Karpas-422 (cell line): ENCODE measurements around the gene CSRNP3. TPM values are rescaled to one million over a fixed set of nuclear protein-coding genes. Genes with fewer than 3 reads are reported as not detected.

Source experiments
- DNase-seq: peaks from one replicate; pipeline ENCODE4 v3.0.0-alpha.2; 2015
- H2AFZ ChIP-seq: fragments of 200-600 bp; sonication (generic); 2 replicates; pipeline ENCODE4 v1.6.1; 2014; ENCODE audit warnings: antibody characterized with exemption, low read length, mixed read lengths
- H3K27ac ChIP-seq: fragments of 200-600 bp; sonication (generic); 2 replicates; pipeline ENCODE4 v1.5.1; 2014; ENCODE audit warnings: mild to moderate bottlenecking, low read length, moderate library complexity
- H3K27me3 ChIP-seq: fragments of 200-600 bp; sonication (generic); 2 replicates; pipeline ENCODE4 v1.6.1; 2014; ENCODE audit warnings: low read length, mixed read lengths
- H3K36me3 ChIP-seq: fragments of 200-600 bp; sonication (generic); 2 replicates; pipeline ENCODE4 v1.6.1; 2014; ENCODE audit warnings: low read length, mixed read lengths; ENCODE audit not compliant: insufficient read depth
- H3K4me1 ChIP-seq: fragments of 200-600 bp; sonication (generic); 2 replicates; pipeline ENCODE4 v1.6.1; 2014; ENCODE audit warnings: mild to moderate bottlenecking, low read length, mixed read lengths
- H3K4me2 ChIP-seq: fragments of 200-600 bp; sonication (generic); 2 replicates; pipeline ENCODE4 v1.6.1; 2014; ENCODE audit warnings: low read length, low read depth, mild to moderate bottlenecking; ENCODE audit not compliant: poor library complexity, severe bottlenecking
- H3K4me3 ChIP-seq: fragments of 200-600 bp; sonication (generic); 2 replicates; pipeline ENCODE4 v1.5.1; 2014; ENCODE audit warnings: mild to moderate bottlenecking, antibody characterized with exemption, low read length, mixed read lengths
- H3K79me2 ChIP-seq: fragments of 200-600 bp; sonication (generic); 2 replicates; pipeline ENCODE4 v1.6.1; 2014; ENCODE audit warnings: mild to moderate bottlenecking, low read length, mixed read lengths
- H3K9ac ChIP-seq: fragments of 200-600 bp; sonication (generic); 2 replicates; pipeline ENCODE4 v1.6.0; 2014; ENCODE audit warnings: low read length
- H3K9me2 ChIP-seq: fragments of 200-600 bp; sonication (generic), shearing (Covaris generic); replicated peaks from 2 replicates; pipeline ENCODE4 v1.6.0; 2014; ENCODE audit warnings: mild to moderate bottlenecking, low read length, moderate library complexity; ENCODE audit not compliant: insufficient read depth
- H3K9me3 ChIP-seq: fragments of 300-700, 200-600 bp; sonication (generic); 2 replicates; pipeline ENCODE4 v1.6.1; 2014; ENCODE audit warnings: low read length, mixed read lengths
- H4K20me1 ChIP-seq: fragments of 200-600 bp; sonication (generic); 2 replicates; pipeline ENCODE4 v1.6.1; 2014; ENCODE audit warnings: mild to moderate bottlenecking, antibody characterized with exemption, low read length, low read depth; ENCODE audit not compliant: insufficient read depth
- total RNA-seq: library from RNA; depleted of rRNA; stranded (reverse); fragments of >200 nt; shearing (Covaris generic); gene quantifications from 2 replicates; pipeline ENCODE4 v1.2.3, GENCODE V29; 2014; ENCODE audit warnings: low replicate concordance

CSRNP3 gene
- total RNA-seq, 1 experiment from 2014 or later, result 16.8 TPM

DNA sequence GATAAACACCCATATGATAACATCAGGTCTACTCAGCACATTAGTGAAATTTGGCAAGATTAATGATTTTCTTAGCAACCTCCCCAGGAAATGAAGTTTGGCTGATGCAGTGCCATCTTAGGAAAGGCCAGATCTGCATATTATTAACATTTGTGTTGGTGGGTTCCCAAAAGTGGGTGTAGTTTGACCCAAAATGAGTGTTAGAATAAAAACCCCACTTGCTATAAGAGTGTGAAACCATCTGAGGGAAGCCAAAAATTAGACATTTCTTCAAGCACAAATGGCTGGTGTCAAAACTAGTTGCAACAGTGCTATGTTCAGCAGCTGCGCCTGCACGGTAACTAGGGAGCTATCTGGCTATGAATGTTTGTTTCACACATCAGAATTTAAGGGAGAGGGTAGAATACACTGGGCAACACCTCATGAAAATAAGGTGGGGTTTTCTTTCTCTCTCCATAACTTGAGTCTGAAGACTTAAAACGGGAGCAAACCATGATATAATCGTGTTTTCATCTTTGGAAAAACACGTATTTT, 15.9 kb upstream of the CSRNP3 start:
- no peak overlapping the region for H3K4me3 ChIP-seq
- H3K9me2 ChIP-seq, result no peaks in the 10 kb centered on the region
- no peaks in the 10 kb centered on the region for H3K4me1 ChIP-seq
- no peak overlapping the region for H3K9ac ChIP-seq
- no peaks in the 10 kb centered on the region for H3K9me3 ChIP-seq
- no peaks in the 10 kb centered on the region for H4K20me1 ChIP-seq
- H3K4me2 ChIP-seq, result no peak overlapping the region
- DNase-seq, result no peak
- H3K36me3 ChIP-seq, result no peaks in the 10 kb centered on the region
- H3K79me2 ChIP-seq, result no peaks in the 10 kb centered on the region
- H3K27me3 ChIP-seq, result no peaks in the 10 kb centered on the region
- no peak overlapping the region for H3K27ac ChIP-seq
- no peak overlapping the region for H2AFZ ChIP-seq

DNA sequence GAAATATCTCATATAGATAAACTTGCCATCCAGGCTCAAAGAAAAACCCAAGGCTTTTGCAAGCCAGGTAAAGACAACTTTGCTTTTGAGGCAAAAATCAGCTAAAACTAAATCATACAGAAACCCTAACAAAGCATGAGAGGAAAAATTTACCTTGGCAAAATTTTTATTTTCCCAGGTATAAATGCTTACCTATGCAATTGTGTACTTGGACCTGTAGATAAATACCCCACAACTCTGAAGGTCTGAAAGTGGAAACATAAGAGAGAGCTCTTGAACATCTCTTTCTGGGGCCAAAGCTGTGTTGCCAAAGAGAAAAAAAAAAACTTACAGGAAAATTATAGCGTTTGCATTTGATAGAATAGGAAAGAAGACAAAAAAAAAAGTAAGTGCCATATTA, 14.6 kb upstream of the CSRNP3 start:
- Histone ChIP-seq H3K4me1 (no peaks in the 10 kb centered on the region), H3K4me2 (no peak overlapping the region), H3K9me3 (no peaks in the 10 kb centered on the region), H4K20me1 (no peaks in the 10 kb centered on the region), H3K9ac (no peak overlapping the region), H3K4me3 (no peak overlapping the region), H3K36me3 (no peaks in the 10 kb centered on the region), H3K79me2 (no peaks in the 10 kb centered on the region), H2AFZ (no peak overlapping the region), H3K9me2 (no peaks in the 10 kb centered on the region), H3K27ac (no peak overlapping the region), H3K27me3 (no peaks in the 10 kb centered on the region)
- DNase-seq, result no peak

DNA sequence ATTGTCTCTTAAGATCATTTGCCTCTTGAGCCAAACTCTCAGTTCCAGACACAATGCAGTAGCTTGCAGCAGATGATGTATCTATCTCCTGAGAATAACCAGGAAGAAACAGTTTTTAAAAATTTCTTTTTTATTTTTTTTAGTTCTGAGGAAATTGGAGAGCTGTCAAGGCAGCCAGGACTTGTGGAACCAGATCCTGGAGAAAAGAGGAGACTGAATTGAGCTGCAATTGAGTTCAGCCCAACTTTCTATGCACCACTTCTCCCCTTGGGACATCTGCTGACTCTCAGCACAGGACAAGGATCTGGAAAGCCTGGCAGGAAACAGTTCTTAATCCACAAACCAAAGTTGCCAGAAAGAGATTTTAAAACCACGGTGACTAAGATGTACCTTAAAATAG, 13.5 kb upstream of the CSRNP3 start:
- H3K79me2 ChIP-seq, result no peaks in the 10 kb centered on the region

DNA sequence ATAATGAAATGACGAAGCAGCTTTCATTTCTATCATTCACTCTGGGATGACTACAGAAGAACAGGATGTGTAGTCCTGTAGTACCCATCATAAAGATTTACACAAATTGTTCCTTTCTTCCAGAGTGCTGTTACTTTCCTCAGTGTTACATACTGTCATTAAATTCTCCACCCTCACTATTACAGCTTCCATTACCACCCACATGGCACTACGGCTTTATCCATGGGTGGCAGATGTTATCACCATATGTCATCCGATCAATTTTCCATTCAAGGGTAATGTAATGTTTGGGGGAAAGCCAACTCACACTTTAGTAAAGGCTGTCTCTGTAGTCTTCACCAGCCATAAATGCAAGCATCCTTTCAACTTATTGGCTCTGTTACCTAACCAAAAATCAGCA, 7.1 kb upstream of the CSRNP3 start:
- Histone ChIP-seq H3K4me1 (no peaks in the 10 kb centered on the region), H3K79me2 (no peaks in the 10 kb centered on the region), H3K4me3 (no peak overlapping the region), H3K27ac (no peak overlapping the region), H3K36me3 (no peaks in the 10 kb centered on the region), H3K9ac (no peak overlapping the region), H3K9me2 (no peaks in the 10 kb centered on the region), H3K9me3 (no peaks in the 10 kb centered on the region), H3K27me3 (no peaks in the 10 kb centered on the region), H4K20me1 (no peaks in the 10 kb centered on the region), H2AFZ (no peak overlapping the region), H3K4me2 (no peak overlapping the region)
- peak; percentile 14 for DNase-seq

More for the DNA sequence above, 13.5 kb upstream of the CSRNP3 start:
- Histone ChIP-seq H3K4me2 (no peak overlapping the region), H4K20me1 (no peaks in the 10 kb centered on the region), H3K9me3 (no peaks in the 10 kb centered on the region), H2AFZ (no peak overlapping the region), H3K9ac (no peak overlapping the region), H3K4me1 (no peaks in the 10 kb centered on the region), H3K27me3 (no peaks in the 10 kb centered on the region), H3K36me3 (no peaks in the 10 kb centered on the region), H3K9me2 (no peaks in the 10 kb centered on the region), H3K27ac (no peak overlapping the region), H3K4me3 (no peak overlapping the region)
- DNase-seq, result no peak

DNA sequence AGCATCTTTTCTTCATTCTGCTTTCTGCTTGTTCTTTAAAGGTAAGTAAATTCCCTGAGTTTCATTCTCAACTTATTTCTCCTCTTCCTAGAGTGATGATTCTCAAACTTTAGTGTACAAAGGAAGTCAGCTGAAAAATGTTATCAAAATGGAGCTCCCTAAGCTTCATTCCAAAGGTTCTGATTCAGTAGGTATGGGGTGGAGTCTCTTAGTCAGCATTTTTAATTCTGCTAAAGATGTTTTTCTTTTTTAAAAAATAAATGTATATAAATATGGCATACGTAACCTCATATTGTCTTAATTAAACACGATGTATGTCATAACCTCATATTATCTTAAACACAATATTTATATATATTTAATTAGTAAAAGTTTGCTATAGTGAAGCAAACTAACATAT, 3.1 kb upstream of the CSRNP3 start:
- Histone ChIP-seq H3K79me2 (no peaks in the 10 kb centered on the region), H3K27ac (no peak overlapping the region), H3K9me3 (no peaks in the 10 kb centered on the region)

DNA sequence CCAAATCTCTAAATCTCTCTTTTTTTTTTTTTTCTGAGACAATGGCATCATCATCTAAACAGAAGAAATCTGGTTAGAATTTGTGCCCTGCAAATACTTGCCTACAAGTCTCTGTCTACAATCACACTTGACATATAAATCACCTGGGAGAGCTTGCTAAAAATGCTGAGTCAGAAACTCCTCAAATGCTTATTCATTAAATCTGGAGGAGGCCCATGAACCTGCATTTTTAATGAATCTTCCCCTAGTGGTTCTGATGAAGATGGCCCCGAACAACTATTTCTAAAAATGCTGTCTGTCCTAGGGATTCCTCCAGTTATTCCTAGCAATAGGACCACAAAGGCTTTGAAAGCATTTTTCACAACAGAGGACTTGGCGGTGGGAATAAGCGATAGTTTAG, 1.6 kb upstream of the CSRNP3 start:
- Histone ChIP-seq H3K4me1 (no peaks in the 10 kb centered on the region), H3K9me3 (no peaks in the 10 kb centered on the region)
- peak; percentile 15 for DNase-seq

More for the DNA sequence above, 3.1 kb upstream of the CSRNP3 start:
- no peak overlapping the region for H3K9ac ChIP-seq
- no peak overlapping the region for H3K4me3 ChIP-seq
- H3K36me3 ChIP-seq, result no peaks in the 10 kb centered on the region
- peak; percentile 16 for DNase-seq
- H3K27me3 ChIP-seq, result no peaks in the 10 kb centered on the region
- H3K9me2 ChIP-seq, result no peaks in the 10 kb centered on the region
- H3K4me2 ChIP-seq, result no peak overlapping the region
- no peak overlapping the region for H2AFZ ChIP-seq
- no peaks in the 10 kb centered on the region for H4K20me1 ChIP-seq
- H3K4me1 ChIP-seq, result no peaks in the 10 kb centered on the region

DNA sequence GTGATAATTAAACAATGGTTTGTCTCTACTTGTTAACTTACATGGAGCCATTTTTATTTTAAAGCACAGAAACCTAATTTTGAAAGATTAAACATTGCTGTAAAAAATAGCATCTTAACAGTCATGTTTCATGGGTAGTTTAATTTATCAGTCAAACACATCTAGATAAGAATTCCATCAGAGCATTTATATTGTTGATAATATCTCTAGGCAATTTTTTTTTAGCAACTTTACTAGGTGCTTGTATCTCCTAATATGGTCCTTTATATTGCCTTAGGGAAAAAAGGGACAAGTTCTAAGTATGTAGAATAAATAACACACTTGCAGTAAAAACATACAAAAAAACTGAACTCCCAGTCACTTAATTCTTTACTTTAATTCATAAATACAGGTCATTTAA, 863 bp downstream of the CSRNP3 start:
- Histone ChIP-seq H3K4me2 (no peak overlapping the region), H3K4me3 (no peak overlapping the region), H3K4me1 (no peaks in the 10 kb centered on the region), H2AFZ (no peak overlapping the region), H3K27me3 (no peaks in the 10 kb centered on the region), H3K9ac (no peak overlapping the region), H3K27ac (no peak overlapping the region), H4K20me1 (no peaks in the 10 kb centered on the region), H3K9me2 (no peaks in the 10 kb centered on the region), H3K9me3 (no peaks in the 10 kb centered on the region), H3K36me3 (no peaks in the 10 kb centered on the region), H3K79me2 (no peaks in the 10 kb centered on the region)
- DNase-seq, result no peak

More for the DNA sequence above, 1.6 kb upstream of the CSRNP3 start:
- Histone ChIP-seq H3K9me2 (no peaks in the 10 kb centered on the region), H3K27me3 (no peaks in the 10 kb centered on the region), H4K20me1 (no peaks in the 10 kb centered on the region), H3K79me2 (no peaks in the 10 kb centered on the region), H3K4me2 (no peak overlapping the region), H3K36me3 (no peaks in the 10 kb centered on the region), H3K27ac (no peak overlapping the region), H3K9ac (no peak overlapping the region), H2AFZ (no peak overlapping the region), H3K4me3 (no peak overlapping the region)

DNA sequence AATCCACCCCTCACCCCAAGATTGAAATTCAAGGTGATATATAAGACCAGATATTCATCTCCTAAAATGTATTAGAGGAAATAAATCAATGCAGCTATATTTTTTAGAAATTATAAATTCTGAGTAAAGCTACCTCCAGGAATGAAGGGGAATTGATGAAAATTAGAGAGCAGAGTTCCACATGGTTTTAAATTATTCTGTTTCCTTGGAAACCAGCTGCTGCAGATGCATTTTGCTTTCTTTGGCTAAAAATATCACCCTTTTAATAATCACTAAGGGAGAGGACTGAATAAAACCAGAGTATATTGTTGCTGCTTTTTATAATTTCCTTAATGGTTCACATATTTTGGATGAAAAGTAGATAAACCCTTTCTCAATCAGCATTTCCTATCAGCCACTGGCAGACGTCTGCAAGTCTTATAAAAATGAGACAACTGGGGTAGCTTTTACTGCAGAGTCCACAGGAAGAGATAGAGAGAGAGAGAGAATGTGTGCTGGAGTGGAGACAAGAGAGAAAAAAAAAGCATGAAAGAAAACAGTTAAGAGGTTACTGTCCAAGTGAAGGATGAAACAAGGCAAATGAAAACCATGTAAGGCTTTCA, 2.0 kb downstream of the CSRNP3 start:
- Histone ChIP-seq H3K4me2 (no peak overlapping the region), H3K4me3 (no peak overlapping the region), H2AFZ (no peak overlapping the region), H3K27ac (no peak overlapping the region), H3K27me3 (no peaks in the 10 kb centered on the region), H4K20me1 (no peaks in the 10 kb centered on the region), H3K79me2 (no peaks in the 10 kb centered on the region), H3K9me2 (no peaks in the 10 kb centered on the region), H3K36me3 (no peaks in the 10 kb centered on the region), H3K9me3 (no peaks in the 10 kb centered on the region), H3K4me1 (no peaks in the 10 kb centered on the region), H3K9ac (no peak overlapping the region)
- DNase-seq, result no peak
